Suppressor macrophage (primary cell): Measurements from ENCODE around the gene MAGI2.

ENCODE experiments used
- DNase-seq, 4 experiments: peaks; one replicate each; pipeline ENCODE4 v3.0.0-alpha.2; 2020 to 2022

The MAGI2 gene

GRCh38 chr7:78063758-78064157 lies 1389.7 kb downstream of the MAGI2 start:
- no peak for DNase-seq

DNA sequence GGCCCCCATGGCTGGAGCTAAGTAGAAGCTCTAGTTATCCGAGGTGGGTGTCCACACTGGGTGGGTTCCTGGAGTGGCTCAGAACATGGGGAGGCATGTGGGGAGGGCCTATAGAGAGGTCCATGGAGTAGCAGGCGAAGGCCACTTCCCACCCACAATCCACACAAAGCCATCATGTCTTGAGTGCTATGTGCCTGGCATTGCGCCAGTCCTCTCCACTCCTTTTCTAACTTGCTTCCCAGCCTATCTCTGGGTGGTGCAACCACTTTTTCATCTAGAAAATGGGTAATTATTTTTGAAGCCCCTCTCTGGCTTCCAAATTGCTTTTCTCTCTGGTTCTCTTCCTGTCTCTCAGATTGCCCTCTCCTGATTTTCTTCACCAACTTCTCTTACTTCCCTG lies 1391.3 kb downstream of the MAGI2 start:
- DNase-seq: no peak

GRCh38 chr7:78057571-78057970 lies 1395.9 kb downstream of the MAGI2 start:
- DNase-seq: no peak

- no peak for DNase-seq
These were observed 1397.9 kb downstream of the MAGI2 start for GRCh38 chr7:78055599-78055998.

- DNase-seq: no peak
These were observed 1398.4 kb downstream of the MAGI2 start for GRCh38 chr7:78055001-78055573.

DNA sequence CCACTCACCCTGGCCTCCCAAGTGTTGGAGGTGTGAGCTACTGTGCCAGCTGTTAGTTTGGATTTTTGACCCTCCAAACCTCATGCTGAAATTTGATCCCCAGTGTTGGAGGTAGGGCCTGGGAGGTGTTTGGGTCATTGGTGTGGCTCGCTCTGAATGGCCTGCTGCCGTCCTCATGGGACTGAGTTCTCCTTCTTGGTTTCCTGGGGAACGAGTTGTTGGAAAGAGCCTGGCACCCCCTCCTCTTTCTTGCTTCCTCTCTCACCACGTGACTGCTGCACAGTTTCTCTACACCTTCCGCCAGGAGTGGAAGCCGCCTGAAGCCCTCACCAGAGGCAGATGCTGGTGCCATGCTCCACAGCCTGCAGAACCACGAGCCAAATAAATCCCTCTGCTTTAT lies 1401.4 kb downstream of the MAGI2 start:
- DNase-seq: no peak

DNA sequence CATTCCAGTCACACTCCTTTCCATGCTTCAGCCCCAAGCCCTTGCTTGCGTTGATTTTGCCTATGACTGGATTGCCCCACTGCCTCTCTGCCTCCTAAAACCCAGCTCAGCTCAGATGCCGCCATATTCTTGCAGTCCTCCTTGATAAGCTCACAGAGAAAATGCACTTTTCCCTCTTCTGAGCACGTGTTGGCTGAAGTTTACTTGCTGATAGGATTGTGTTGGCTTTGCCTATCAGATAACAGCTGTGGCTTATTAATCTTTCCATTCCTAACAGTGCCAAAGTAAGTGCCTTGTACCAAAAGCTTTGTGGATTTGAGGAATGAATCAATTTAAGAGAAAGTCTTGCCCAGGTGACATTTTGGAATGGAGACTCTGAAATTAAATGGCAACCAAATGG lies 1405.7 kb downstream of the MAGI2 start:
- DNase-seq: no peak

- no peak for DNase-seq
These were observed 1410.3 kb downstream of the MAGI2 start for GRCh38 chr7:78043159-78043558.

DNA sequence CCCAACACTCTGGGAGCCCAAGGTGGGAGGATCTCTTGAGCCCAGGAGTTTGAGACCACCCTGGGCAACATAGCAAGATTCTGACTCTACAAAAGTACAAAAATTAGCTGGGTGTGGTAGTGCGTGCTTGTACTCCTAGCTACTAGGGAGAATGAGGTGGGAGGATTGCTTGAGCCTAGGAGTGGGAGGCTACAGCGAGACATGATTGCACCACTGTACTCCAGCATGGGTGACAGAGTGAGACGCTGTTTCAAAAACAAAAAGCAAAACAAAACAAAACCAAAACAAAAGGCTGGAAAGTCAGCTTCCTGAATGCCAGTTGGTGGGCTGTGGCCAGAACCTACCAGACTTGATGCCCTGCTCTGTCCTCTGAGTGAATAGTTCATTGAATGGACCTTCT lies 1412.0 kb downstream of the MAGI2 start:
- peak in 3 of 4 experiments; percentile 17 to 40 (median 34) for DNase-seq

- peak; percentile 53 to 83 (median 66) for DNase-seq
These were observed 1413.4 kb downstream of the MAGI2 start for GRCh38 chr7:78039790-78040776.

DNA sequence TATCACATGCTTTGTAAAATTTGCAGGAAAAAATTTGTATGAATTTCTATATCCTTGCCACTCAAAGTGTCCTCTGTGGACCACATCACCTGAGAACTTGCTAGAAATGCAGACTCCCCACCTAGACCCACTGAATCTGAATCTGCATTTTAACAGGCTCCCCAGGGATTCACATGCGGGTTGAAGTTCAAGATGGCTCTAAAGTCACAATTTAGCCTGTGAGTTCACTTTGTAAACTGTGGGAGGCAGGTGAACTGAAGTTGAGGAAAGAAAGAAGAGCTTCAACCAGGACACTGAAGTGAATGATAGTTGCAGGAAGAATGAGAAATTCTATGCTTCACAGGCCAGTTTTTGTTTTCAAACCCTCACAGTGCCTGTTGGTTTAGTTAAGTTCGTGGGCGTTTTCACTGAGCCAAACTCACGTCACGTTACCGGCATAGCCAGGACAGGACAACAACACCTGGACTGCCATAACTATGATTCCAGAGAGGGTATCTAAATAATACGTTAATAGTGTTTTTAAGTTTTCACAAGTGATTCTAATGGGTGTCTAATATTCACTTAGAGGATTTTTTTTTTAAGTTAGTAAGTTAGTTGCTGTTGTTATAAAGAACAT lies 1414.9 kb downstream of the MAGI2 start:
- no peak for DNase-seq

GRCh38 chr7:78037603-78038002 lies 1415.9 kb downstream of the MAGI2 start:
- DNase-seq: no peak

- DNase-seq: peak in 3 of 4 experiments; percentile 29 to 56 (median 46)
These were observed 1420.1 kb downstream of the MAGI2 start for GRCh38 chr7:78033410-78033809.

- no peak for DNase-seq
These were observed 1427.0 kb downstream of the MAGI2 start for GRCh38 chr7:78026492-78026891.

GRCh38 chr7:78024591-78024990 lies 1428.9 kb downstream of the MAGI2 start:
- no peak for DNase-seq

DNA sequence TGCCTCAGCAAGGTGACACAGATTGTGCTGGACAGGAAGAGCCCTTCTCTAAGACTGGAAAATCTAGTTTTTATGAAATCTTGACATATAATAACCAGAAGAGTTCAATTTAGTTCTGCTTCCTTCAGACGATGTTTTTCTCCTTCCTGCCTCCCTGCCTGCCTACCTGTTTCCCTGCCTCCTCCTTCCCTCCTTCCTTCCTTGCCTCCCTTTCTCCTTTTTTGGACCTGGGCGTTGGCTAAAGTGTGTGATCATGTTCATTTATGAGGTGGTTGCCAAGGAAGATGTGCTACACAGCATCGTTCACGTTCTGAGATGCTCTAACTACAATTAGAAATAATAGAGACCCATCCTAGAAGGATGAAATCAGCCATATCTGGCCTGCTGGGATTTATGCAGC lies 1430.3 kb downstream of the MAGI2 start:
- DNase-seq: no peak

- no peak for DNase-seq
These were observed 1431.3 kb downstream of the MAGI2 start for GRCh38 chr7:78022165-78022564.

DNA sequence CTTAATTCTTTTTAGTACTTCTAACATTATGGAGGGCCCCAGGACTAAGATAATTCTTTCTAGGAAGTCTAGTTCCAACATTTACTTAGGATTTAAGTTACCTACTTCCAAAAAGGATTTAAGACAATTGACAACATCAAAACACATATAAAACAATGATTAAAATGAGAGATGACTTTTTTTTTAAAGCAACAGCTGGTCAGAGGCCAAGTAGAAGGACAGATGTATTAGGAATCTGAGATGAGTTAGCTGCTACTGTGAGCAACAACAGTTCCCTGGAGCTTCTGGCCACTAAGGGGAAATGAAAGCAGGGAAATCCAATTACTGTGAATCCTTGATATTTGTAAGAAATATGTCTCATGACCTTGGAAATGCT lies 1432.6 kb downstream of the MAGI2 start:
- peak in 3 of 4 experiments; percentile 18 to 46 (median 43) for DNase-seq

GRCh38 chr7:78020136-78020873 lies 1433.2 kb downstream of the MAGI2 start:
- peak; percentile 74 to 83 (median 80) for DNase-seq

DNA sequence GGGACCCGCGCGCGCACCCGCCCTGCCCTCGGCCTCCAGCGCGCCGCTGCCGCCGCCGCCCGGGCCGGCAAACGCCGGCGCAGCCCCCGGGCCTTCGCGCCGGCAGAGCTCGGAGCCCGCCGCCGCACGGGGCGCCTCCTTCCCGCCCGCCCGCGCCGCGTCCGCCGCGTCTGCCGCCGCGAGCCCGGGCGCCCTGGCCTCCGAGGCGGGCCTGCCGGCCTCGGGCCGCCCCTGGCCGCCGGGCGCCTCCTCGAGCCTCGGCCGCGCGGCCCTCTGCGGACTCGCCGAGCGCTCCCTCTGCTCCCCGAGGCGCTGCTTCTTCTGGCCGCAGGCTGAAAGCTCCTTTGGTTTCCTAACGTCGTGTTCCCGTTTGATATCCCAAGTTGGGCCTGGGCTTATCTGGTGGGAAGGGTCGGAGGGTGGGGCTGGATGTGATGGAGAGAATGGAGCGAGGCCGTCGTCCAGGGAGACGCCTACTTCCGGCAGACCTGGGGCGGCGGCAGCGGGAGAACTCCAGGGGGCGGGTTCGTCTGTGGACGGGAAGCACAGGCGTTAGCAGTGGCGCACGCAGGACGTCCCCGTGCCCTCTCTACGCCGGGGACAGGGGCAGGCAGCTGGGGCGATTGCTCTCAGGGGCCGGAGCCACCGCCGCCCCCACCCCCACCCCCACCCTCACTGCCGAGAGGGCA lies 1433.9 kb downstream of the MAGI2 start:
- peak; percentile 68 to 85 (median 76) for DNase-seq

DNA sequence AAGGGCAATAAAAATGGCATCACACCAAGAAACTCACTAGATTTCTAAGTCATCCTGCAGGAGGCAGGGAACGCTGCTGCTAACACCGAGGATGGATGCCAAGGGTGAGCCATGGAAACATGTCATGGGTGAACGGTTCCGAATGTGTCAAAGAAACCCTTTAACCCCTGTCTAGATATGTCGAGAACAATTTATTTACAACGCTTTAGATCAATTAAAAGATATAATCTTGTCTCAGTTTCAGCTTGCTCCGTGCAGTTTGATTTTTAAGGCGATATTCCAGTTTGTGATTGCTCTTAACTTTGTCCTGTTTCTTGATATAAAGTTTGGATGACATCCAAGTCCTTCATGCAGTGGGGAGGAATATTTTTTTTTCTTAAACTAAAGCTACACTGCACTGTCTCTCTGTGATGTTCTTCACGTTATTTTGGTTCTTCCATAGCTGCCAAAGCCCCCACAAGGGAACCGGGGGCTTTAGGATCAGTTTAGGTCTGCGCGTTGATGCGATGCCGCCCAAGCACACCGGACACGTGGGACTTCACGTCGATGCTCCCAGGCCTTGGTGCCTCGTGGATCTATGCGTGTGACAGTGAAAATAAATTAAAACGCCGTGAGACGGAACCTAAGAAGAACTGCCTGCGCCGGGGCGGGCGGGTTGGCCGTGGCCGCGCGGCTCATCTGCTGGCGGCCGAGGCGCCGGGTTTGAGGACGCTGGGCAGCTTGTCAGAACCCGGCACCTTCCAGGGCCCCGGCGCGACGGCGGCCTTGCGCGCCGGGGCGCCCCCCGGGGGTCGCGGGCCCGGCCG lies 1434.6 kb downstream of the MAGI2 start:
- DNase-seq: peak in 3 of 4 experiments; percentile 19 to 49 (median 44)
